HG03095 (cell line): ENCODE measurements around the gene TMEM250.
"Not testable (repeated sequence)": the region's sequence is repeated elsewhere in the genome, so short reads cannot be mapped to it uniquely, and the experiment has no call there.

Experiments used
- ATAC-seq: cut with Tn5 transposase; IDR thresholded peaks from one replicate; pipeline ENCODE4 v1.9.1; 2021; ENCODE audit warnings: moderate library complexity; ENCODE audit not compliant: unreplicated experiment

The TMEM250 gene

GRCh38 chr9:136114610-136115009 is 4.1 kb downstream of the TMEM250 start:
- ATAC-seq, result no peak

GRCh38 chr9:136112541-136112940 is 6.1 kb downstream of the TMEM250 start:
- no peak for ATAC-seq

- ATAC-seq, result no peak
Observed at GRCh38 chr9:136111910-136112309, 6.8 kb downstream of the TMEM250 start.

- ATAC-seq, result no peak
Observed at GRCh38 chr9:136111190-136111589, 7.5 kb downstream of the TMEM250 start.

GRCh38 chr9:136110082-136111061 is 8.3 kb downstream of the TMEM250 start:
- ATAC-seq, result no peak

GRCh38 chr9:136109351-136110081 is 9.2 kb downstream of the TMEM250 start:
- peak; percentile 61 for ATAC-seq

GRCh38 chr9:136108648-136109266 is 9.9 kb downstream of the TMEM250 start:
- ATAC-seq, result no peak

- ATAC-seq, result no peak
Observed at GRCh38 chr9:136107953-136108647, 10.6 kb downstream of the TMEM250 start.

GRCh38 chr9:136107155-136107952 is 11.3 kb downstream of the TMEM250 start:
- no peak for ATAC-seq

GRCh38 chr9:136105398-136106135 is 13.1 kb downstream of the TMEM250 start:
- ATAC-seq, result no peak

- no peak for ATAC-seq
Observed at GRCh38 chr9:136104916-136105315, 13.8 kb downstream of the TMEM250 start.

GRCh38 chr9:136104488-136104800 is 14.2 kb downstream of the TMEM250 start:
- no peak for ATAC-seq

- ATAC-seq, result no peak
Observed at GRCh38 chr9:136103651-136104487, 14.8 kb downstream of the TMEM250 start.

- ATAC-seq, result not testable (repeated sequence)
Observed at GRCh38 chr9:136101615-136102074, 17.0 kb downstream of the TMEM250 start.

- ATAC-seq, result no peak
Observed at GRCh38 chr9:136100700-136101614, 17.7 kb downstream of the TMEM250 start.

- ATAC-seq, result no peak
Observed at GRCh38 chr9:136099542-136099941, 19.1 kb downstream of the TMEM250 start.

GRCh38 chr9:136098844-136099243 is 19.8 kb downstream of the TMEM250 start:
- ATAC-seq, result no peak
